ENCODE data around the gene FBXO31.
A peak's percentile ranks its signal among the peaks of the same experiment; 100 is the strongest.
"Not testable (repeated sequence)": the region's sequence is repeated elsewhere in the genome, so short reads cannot be mapped to it uniquely, and the experiment has no call there.

The FBXO31 gene

GRCh38 chr16:87342978-87343752, 40.4 kb downstream of the FBXO31 start:
- DNase-seq (ENCODE audit: low read depth), result no peak

- DNase-seq (ENCODE audit: low read depth), result no peak
Observed at GRCh38 chr16:87342504-87342903, 41.1 kb downstream of the FBXO31 start.

GRCh38 chr16:87340198-87340597, 43.4 kb downstream of the FBXO31 start:
- no peak for DNase-seq (ENCODE audit: low read depth)

DNA sequence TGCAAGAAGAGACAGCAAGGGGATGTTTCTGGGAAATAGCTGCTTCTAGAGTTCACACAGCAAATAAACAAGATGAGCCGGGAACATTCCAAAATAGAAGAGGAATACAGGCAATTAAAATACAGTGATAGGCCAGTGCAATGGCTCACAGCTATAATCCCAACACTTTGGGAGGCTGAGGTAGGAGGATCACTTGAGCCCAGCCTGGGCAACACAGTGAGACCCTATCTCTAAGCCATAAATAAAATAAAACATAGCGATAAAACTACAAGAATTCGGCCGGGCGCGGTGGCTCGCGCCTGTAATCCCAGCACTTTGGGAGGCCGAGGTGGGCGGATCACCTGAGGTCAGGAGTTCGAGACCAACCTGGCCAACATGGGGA, 43.9 kb downstream of the FBXO31 start:
- not testable (repeated sequence) for DNase-seq (ENCODE audit: low read depth)

- DNase-seq (ENCODE audit: low read depth), result no peak
Observed at GRCh38 chr16:87339086-87339723, 44.4 kb downstream of the FBXO31 start.

GRCh38 chr16:87338155-87338765, 45.3 kb downstream of the FBXO31 start:
- no peak for DNase-seq (ENCODE audit: low read depth)

DNA sequence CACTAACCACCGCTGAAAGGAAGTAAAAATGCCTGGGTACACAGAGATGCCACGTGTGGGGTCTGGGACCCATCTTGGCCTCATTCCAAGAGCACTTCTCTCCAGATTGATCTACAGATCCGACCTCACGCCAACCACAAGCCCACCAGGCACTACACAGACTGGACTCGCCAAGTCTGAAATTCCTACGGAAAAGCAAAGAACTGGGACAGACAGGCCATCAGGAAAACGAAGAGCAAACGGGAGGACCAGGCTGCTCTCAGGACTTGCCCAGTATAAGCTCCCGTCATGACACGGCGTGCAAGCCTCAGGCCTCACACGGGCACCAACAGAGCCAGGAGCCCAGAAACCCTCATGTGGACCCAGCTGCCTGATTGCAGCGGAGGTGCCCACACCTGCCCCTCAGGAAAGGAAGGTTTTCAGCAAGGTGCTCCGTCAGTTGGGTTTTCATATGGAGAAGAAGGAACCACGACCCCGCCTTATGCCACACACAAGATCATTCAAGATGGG, 46.3 kb downstream of the FBXO31 start:
- DNase-seq (ENCODE audit: low read depth), result peak; percentile 36

GRCh38 chr16:87336434-87337240, 46.9 kb downstream of the FBXO31 start:
- no peak for DNase-seq (ENCODE audit: low read depth)

- no peak for DNase-seq (ENCODE audit: low read depth)
Observed at GRCh38 chr16:87335625-87336433, 47.7 kb downstream of the FBXO31 start.

GRCh38 chr16:87334651-87335624, 48.6 kb downstream of the FBXO31 start:
- no peak for DNase-seq (ENCODE audit: low read depth)

DNA sequence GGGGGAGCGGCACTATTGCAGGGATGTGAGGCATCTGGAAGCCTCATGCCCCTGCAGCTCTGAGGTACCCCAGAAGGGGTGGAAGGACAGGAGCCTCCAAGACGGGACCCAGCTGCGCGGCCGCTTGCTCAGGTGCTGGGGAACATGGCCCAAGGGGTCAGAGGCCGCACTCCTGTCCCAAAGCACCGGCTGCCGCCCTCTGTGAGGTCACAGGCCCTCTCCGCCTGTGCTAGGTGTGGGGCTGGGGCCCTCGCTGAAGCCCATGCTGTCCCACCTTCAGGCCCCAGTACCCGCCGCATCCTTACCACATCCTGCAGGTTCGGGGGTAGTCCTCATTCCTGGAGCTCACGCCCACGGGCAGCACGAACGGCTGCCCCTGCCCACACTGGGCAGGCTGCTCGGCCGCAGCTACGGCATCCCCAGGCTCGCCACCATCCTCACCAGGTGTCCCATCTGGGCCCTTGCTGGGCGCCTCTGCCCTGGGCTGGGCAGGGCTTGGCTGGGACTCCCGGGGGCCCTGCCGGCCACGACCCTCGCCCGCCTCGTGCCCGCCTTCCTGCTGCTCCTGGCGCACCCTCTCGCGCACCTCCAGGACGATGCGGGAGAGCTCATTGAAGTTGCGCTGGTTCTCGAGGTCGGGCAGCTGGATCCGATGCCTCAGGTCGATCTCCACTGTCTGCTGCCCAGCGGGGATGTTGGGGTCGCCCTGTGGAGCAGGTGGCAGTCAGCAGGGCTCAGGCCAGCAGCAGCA, 49.8 kb downstream of the FBXO31 start:
- no peak for DNase-seq (ENCODE audit: low read depth)

- DNase-seq (ENCODE audit: low read depth), result no peak
Observed at GRCh38 chr16:87333101-87333500, 50.5 kb downstream of the FBXO31 start.

DNA sequence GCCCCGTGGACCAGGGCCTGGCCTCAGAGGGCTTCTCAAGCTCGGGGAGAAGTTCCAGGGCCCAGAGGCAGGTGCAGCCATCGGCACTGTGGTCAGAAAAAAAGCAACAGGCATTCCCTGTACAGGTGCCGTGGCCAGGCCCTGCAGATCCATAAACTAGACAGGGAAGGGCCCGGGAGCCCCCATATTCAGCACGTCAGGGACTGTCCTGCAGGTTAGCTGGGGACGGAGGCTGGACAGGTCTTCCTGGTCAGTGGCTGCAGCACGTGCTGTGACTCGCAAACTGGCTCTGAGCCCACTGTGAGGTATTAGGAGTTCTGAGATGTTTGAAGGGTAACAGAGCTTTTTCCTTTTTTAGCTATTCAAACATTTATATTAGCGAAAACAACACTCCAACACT, 51.4 kb downstream of the FBXO31 start:
- DNase-seq (ENCODE audit: low read depth), result no peak

- DNase-seq (ENCODE audit: low read depth), result no peak
Observed at GRCh38 chr16:87331241-87331801, 52.3 kb downstream of the FBXO31 start.

- no peak for DNase-seq (ENCODE audit: low read depth)
Observed at GRCh38 chr16:87330646-87331045, 52.9 kb downstream of the FBXO31 start.

- no peak for DNase-seq (ENCODE audit: low read depth)
Observed at GRCh38 chr16:87330257-87330624, 53.3 kb downstream of the FBXO31 start.

DNA sequence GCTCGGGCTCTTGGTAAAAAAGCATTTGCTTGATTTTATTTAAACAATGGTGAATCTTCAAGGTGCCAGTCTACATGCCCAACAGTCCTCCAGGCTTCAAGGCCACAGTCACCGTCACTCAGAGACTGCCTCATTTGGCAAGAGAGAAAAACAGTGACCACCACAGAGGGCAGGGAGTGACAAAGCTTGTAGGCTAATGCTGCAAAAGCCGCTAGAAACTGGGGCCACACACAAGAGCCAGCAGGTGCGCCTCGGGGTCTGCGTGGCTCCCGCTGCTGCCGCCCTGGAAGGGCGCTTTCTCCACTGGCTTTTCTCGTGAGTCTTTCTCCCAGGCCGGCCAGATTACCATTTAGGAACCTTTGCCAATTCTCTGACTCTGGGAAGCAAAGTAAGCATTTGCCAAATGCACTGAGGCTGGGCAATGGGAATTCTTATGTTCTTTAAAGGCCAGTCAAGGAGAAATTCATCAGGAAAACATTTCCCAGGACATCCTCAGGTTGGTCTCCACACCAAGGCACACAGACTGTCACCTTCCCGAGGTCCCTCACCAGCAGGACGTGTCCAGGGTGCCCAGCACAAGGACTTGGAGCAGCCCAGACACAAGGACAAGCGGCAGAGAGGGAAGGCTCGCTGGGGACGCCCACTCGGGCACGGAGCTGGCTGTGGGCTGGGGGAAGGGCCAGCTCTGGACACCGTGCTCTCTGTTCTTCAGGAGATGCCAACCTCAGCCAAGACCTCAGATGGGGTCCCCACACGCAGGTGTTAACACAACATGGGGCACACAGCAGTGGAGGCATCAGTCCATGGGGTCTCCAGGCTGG, 53.9 kb downstream of the FBXO31 start:
- no peak for DNase-seq (ENCODE audit: low read depth)

DNA sequence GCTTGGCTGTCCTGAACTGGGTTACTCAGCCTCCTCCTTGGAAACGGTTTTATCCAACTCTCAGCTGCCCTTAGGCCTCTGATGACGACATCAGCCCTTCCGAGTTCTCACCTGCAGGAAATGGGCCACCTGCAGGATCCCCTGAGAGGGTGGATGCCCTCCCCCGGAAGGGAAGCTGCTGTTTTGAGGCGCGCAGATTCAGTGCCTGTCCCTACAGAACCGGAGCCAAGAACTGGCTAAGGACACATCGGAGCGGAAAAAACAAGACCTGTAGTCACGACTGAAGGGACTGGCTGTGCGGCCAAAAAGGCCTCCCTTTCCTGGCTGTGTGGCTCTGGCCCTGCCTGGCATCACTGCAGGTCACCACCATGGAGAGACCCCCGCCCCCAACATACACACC, 54.7 kb downstream of the FBXO31 start:
- no peak for DNase-seq (ENCODE audit: low read depth)
